IPS DF 4.7 (cell line): ENCODE results near the gene RAB6A.
A peak's percentile ranks its signal among the peaks of the same experiment; 100 is the strongest.

Experiments
- DNase-seq: peaks from one replicate; pipeline ENCODE4 v3.0.0-alpha.2; 2013; ENCODE audit warnings: low spot score; ENCODE audit errors: extremely low read depth

RAB6A gene

DNA sequence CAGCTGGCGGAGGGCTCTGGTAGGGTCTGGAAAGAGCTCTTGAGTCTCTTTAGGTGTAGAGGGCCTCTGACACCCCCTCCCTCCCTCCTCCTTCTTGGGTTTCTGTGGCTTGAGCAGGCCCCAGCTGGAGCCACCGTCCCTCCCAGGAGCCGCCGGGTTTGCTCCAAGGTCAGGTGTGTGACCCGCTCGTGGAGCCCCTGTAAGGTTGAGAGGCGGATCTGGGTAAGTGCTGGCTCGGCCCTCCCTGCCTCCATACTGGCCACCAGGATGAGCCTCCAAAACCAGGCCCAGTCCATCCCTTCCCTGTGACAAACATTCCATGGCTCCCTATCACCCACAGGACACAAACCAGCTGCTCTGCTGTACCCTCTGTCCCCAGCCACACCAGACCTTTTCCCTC lies 105.2 kb downstream of the RAB6A start:
- DNase-seq: no peak

DNA sequence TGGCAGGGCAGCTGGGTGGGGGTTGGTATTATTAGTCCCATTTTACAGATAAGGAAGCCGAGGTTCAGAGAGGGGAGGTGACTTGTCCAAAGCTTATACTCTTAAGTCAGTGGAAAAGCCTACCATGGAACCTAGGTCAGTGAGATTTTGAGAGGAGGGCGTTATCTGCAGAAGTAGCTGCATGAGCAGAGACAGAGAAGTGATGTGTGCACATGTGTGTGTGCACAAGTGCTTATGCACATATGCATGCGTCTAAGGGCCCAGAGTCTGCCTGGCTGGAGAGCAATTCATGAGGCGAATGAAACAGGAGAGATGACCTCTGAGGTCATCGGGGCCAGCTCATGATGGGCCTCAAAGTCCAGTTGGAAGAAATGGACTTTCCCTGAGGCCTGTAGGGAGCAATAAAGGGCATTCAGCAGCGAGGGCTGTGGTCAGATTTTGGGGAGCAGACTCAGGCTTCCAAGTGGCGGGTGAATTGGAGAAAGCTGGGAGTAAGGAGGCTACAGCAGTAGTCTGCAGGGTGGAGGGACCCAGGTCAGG lies 106.3 kb downstream of the RAB6A start:
- DNase-seq: no peak

DNA sequence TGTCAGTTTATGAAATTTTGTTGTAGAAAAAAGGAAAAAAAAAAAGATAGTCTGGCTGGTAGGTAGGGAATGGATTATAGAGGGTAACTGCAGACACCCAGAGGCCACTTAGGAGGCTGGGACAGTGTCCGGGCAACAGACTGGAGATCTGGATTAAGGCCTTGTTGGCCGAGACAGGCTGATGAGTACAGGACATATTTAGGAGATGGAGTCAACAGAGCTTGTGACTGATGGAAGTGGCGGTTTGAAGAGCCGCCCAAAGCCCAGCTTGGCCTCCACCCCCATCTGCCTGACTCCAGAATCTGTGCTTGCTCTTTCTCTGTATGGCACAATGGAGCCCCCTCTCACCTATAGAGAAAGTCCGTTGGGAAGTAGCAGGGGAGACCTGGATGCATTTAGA lies 106.9 kb downstream of the RAB6A start:
- DNase-seq: no peak

DNA sequence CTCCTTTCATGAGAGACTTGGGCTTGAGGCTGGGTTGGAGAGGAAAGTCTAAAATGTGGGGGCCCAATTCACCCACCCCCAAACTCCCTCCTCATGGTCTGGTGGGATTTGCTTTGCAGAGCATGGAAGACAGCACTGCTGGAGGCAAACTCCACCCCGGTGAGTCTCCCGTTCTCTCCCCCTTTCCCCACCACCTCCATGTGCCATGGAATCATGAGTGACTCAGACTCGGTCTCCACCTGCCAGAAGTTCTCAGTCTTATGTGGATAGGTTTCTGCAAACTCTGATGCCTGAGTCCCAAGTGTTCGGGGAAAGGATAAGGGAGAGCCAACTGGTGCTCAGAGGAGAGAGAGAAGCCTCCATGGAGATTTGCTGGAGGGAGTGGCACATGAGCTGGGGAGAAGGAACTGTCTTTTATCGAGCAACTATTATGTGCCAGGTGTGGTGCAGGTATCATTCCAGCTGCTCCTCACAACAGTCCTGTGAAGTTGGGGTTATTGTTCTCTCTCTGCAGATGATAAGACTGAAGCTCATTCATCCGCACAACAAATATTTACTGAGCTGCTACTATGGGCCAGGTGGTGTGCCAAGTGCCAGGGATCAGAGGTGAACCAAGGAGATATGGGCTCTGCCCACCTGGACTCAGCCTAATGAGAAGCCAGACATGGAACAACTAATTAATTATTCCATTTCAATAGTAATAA lies 107.9 kb downstream of the RAB6A start:
- no peak for DNase-seq

DNA sequence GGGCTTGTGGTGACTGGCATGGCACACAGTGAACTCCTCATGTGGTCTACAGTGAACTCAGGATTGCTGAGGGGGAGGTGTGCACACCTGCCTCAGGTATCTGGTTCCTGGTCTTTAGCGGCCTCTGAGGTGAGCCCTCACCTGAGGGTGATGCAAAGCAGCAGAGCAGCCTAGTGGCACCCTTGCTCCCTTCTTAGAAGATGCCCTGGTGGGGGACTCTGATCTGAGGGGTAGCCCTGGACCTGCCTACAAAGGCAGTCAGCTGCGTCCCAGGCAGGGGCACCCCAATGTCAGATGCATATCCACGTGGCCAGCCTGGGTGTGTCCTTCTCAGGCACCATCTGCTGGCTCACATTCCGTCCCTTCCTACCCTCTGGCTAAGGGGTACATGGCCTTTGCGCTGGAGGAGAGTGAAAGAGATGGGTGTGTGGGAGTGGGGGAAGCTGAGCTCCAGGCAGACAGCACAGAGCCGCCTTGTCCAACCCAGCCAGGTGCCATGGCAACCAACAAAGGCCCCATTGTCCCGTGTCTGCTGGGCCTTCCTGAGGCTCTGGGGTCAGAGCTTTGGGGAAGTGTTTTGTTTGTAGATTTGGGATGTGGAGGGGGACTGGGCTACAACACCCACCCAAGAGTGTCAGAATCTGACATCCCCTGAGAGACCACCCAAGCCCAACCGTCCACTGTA lies 108.7 kb downstream of the RAB6A start:
- DNase-seq: no peak

DNA sequence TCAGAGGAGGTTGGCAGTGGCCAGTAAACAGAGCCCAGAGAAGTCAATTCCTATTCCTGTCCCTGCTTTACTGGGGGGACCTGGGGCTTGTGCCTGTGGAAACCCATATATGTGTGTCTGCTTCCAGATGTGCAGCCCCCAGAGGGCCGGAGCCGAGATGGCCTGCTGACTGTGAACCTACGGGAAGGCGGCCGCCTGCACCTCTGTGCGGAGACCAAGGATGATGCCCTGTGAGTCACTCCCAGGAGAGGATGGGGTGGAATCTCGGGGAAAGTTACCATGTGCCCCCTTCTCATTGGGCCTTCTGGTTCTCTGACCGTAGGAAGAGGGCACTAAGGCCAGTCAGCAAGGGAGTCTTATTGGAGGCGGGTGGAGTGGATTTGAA lies 109.2 kb downstream of the RAB6A start:
- DNase-seq: no peak

DNA sequence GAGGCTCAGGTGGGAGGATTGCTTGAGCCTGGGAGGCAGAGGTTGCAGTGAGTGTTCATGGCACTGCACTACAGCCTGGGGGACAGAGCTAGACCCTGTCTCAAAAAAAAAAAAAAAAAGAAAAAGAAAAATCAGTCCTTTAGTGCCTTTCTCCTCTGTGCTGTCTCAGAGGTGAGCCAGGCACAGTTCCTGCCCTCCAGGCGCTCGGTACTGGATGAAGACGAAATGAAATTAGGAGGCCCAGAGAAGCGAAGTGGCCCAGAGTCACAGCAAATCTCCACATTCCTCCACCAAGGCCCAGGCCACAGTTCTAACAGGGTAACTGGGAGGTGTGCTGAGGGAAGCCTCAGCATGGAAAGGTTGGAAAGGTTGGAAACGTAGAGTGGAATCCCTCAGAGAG lies 109.6 kb downstream of the RAB6A start:
- DNase-seq: no peak

DNA sequence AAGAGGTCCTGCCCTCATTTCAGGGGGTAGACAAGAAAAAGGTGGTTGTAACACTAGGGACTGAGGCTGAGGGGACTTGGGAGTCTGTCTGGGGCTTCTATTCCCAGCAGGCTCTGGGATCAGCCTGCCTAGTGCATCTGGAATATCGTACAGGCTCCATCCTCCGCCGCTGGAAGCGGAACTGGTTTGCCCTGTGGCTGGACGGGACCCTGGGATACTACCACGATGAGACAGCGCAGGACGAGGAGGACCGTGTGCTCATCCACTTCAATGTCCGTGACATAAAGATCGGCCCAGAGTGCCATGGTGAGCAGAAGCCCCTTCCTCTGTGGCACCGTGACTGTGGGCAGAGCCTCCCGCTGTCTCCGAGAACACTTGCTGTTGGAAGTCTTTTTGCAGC lies 110.5 kb downstream of the RAB6A start:
- DNase-seq: no peak

DNA sequence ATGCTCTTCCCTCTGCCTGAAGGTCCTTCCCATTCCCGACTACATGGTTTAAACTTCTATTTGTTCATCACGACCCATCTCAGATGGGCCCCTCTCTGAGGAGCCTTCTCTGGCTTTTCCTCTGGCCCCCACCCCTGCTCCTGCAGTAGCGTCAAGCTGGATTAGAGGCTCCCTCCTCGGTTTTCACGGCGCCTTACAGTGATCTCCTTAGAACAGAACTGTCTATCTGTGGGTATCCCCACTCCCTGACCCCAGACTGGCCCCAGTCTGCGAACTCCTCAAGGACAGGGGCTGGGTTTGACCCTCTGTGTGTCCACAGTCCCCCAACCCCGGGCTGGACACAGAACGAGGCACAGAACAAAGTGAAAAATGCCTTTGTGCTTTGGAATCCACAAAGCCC lies 111.7 kb downstream of the RAB6A start:
- DNase-seq: no peak

DNA sequence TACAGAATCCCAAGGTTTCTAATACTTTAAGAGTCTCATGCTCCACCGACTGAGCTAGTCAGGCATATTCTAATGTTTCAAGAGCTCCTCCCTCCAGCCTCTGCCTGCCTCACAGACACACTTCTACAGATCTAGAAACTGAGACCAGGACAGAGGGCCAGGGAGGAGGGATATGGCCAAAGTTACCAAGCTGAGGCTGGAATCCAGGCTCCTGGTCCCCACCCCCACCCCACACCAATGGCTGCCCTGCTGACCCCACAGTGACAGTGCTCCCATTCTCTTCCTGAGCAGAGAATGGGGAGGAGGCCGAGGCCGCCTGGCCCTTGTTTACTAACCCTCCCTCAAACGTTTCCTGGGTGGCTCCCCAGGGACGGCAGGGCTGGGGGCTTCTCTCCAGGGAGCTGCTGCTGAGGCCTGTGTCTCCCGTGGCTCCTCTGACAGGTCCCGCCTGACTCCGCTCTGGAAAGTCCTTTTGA lies 112.3 kb downstream of the RAB6A start:
- no peak for DNase-seq

DNA sequence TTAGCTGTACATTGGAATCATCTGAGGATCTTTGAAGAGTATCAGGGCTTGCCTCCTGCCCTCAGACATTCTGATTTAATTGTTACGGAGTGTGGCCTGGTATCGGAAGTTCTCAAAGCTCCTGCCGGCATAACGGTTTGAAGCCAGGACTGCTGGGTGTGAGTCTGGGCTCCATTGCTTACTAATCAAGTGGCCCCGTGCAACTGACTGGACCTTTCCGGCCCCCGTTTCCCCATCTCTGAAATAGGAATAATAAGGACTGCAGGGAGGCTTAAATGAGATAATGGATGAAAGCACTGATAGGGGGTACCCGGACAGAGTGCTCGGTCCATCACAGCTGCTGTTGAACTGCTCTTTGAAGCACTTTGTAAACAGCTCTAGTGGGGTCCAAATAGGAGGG lies 112.8 kb downstream of the RAB6A start:
- DNase-seq: no peak

DNA sequence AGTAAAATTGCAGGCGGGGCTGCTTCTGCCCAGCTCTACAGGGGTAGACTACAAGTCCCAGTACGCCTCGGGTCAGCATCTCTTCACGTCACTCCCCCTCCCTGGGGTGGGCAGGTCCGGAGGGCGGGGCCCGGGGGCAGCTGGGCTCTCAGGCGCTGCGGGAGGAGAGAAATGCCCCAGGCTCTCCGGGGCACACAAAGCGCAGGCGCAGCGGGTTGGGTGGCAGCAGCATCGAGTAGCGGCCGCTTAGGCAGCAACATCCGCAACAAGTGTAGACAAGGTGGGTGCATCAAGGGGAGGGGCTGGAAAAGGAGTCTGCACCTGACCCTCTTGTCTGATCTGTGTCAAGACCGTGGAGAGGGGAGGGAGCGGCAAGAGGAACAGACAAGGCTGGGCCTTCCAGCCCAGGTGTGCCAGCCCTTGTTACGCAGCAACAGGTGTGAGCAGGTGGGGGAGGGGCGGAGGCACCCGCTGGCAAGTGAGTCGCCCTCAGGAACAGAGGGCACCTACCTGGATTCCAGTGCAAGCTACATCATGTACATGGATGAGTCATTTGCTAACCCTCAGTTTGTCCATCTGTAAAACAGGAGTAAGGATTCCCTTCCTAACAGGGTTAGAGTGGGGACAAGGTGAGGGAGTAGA lies 113.3 kb downstream of the RAB6A start:
- DNase-seq: peak; percentile 68

DNA sequence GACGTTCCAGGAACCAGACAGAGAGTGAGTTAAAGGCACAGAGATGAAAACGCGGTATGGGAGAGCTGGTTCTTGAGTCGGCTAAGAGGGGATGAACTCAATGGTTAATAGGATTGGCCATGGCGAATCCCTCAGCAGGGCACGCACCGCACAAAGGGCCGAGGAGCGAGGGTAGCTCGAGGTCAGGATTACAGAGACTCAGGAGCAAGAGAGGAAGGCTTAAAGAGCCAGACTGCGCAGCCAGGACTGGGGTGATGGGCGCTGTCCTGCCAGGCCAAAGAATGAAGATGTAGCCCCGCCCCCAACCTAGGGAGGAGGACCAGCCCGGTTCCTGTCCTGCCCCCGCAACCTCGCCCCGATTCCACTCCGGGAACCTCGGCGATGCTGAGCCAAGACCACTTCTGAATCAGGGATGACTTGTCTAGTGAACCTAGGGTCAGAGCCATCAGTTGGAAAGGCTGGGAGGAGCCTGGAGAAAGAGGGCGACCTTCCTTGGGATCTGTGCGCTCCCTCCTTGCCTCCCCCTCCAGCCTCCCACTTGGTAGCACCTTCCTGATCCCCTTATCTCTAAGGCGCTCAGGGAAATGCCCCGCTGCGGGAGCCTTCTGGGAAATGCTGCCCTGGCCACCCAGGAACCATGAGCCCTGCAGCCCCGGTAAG lies 114.8 kb downstream of the RAB6A start, which contains the start of gene PLEKHB1:
Gene PLEKHB1, plus strand, starts transcription at position 610 of the 660 bp plus-strand sequence. Its CDS starts 28 bp downstream, at position 638.
- DNase-seq: peak; percentile 28

DNA sequence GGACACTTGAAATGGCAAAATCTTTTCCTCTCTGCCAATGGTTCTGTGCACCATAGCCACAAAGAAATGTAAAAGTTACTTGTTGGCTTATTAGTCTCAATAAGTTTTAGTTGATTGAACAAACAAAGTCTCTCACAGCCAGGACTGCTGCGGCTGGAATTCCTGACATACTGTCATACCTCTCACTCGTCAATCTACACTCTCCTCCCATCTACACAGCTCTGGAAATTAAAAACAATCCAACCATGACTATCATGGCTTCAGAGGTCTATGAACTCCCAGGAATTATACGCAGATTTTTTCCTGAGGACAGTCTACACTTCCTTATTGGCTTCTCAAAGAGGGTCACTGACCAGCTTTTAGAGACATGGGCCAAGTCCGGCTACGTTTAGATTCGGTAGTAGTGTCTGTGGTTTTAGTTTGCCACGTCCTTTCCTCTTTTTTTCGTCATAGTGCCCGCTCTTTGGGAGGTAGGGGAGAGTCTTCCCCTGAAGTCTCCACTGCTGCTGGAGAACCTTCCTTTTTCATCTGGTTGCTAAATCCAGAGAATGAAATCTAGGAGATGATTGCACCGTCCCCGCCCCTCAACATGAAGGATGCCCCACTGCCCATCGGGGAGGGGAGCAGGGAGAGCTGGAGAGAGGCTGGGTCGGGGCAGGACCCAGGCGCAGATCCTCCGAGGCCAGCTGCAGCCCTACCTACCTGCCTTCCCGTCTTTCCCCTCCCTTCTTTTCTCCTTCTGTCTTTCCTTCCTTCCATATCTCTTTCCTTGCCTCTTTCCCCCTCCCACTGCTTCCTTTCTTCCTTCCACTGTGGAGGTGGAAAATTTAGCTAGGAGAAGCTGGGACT lies 115.5 kb downstream of the RAB6A start:
- no peak for DNase-seq

DNA sequence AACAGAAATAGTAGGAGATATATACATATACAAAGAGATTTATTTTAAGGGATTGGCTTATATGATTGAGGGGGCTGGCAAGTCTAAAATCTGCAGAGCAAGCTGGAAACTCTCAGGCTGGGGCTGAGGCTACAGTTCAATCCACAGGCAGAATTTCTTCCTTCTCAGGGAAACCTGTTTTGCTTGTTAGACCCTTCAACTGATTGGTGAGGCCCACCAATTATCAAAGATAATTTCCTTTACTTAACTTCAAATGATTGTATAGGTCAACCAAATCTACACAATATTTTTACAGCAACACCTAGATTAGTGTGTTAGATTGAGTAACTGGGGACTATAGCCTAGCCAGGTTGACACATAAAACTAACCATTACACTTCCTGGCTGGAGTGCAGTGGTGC lies 119.2 kb downstream of the RAB6A start:
- DNase-seq: no peak

DNA sequence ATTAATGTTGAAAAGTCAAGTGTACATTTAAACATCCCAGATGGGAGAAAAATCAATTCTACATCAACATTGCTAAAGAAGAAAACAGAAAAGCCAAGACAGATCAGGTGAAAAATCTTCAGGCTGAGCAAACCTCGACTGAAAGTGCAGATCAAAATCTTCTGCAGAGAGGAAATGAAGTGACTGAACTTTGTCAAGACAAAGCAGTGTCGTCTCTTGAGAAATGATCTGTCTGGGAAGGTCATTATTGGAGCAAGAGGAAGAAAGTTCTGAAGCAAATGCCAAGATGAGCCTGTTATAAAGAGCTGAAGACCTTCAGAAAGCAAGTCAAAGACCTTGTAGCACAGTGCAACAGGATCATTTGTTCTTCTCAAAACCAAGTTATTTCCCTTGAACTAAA lies 120.3 kb downstream of the RAB6A start:
- DNase-seq: no peak

DNA sequence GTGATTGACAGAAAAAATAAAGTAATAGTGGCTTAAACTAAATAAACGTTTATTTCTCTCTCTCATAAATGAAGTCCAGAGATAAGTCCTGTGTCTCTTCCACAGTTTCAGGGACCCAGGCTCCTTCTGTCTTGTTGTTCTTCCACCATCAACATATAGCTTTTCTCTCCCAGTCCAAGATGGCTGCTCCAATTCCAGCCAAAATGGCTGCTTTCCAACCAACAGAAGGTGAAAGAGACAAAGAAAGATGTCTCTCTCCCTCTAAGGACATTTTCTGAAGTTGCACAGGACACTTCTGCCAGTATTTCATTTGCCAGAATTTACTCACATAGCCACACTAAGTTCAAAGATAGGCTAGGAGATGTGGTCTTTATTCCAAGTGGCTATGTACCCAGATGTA lies 123.9 kb downstream of the RAB6A start:
- no peak for DNase-seq

DNA sequence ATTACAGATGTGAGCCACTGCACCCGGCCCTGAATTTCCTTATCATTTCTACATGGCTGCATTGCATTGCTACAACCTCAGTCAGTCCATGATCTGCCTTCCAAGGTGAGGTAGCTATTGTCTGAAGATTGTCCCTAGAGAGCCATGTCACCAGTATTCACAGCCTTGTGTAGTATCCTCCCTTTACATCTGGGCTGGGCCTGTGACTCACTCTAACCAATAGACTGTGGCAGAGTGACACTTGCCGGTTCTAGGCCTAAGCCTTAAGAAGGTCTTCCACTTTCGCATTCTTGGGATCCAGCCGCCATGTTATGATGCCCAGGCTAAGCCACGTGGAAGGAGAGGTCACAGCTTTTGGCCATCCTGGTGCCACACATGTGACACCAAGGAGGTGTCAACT lies 124.6 kb downstream of the RAB6A start:
- DNase-seq: no peak

DNA sequence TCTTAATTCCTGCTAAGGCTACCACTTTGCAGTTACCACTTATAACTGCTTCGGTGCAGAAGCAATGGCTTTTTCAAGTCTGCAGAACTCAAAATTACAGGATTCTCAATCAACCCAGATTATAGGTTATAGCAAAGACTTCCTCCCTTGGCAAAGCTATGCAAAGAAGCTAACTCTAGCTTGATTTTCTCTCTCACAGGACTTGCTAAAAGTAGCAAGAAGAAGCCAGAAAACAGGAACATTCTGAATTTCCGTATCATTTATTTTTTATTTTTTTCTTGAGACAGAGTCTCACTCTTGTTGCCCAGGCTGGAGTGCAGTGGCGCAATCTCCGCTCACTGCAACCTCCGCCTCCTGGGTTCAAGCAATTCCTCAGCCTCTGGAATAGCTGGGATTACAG lies 125.2 kb downstream of the RAB6A start:
- no peak for DNase-seq

DNA sequence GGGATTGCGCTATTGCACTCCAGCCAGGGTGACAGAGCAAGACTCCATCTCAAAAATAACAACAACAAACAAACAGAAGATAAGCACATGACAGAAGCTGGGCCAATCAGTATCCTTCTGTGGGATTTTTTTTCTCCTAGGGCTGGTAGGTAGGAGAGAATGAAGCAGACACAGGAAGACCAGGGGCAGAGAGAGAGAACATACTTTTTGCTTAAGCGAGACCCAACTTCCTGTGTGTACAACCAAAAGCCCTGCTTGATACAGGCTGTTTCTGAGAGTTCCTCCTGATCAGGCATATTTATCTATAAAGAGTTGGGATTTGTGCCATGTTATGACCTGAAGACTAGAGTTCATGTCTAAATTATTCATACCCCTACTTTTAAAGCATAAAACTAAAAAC lies 126.9 kb downstream of the RAB6A start:
- no peak for DNase-seq

DNA sequence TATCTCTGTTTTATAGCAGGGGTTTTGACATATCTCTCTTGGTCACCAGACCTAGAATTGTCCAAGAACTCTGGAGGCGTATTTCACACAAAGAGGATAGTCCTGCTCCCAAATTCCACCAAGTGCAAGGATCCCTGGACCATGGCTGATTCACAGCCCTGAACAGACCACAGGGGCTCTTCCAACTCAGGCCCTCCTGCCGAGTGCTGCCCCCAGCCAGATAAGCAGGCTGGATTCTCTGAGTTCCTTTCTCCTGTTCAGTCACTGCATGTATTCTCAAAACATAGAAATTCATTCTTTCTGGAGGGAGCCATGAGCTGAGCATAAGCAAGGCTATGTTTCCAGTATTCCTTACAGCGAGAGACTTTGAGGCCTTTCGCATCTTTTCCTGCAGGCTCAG lies 127.9 kb downstream of the RAB6A start:
- no peak for DNase-seq
